NT2/D1 (cell line): ENCODE measurements around the gene EXOC2.

Source experiments
- SUZ12 ChIP-seq: IDR thresholded peaks from 2 replicates; pipeline ENCODE4 v1.6.1; 2011; ENCODE audit not compliant: insufficient read length, insufficient read depth; ENCODE audit errors: extremely low read depth
- YY1 ChIP-seq: IDR thresholded peaks from 2 replicates; pipeline ENCODE4 v1.6.1; 2011; ENCODE audit not compliant: insufficient read length, insufficient read depth
- ZNF274 ChIP-seq: IDR thresholded peaks from 2 replicates; pipeline ENCODE4 v1.6.1; 2011; ENCODE audit warnings: mild to moderate bottlenecking, low read depth, low read length

- TF ChIP-seq SUZ12 (no peak), YY1 (no peak), ZNF274 (no peak)
These were observed 193.3 kb downstream of the EXOC2 start for GRCh38 chr6:499617-500016.
